HG02973 (cell line): ENCODE measurements around the gene FLYWCH1.
"Not testable (repeated sequence)": the region's sequence is repeated elsewhere in the genome, so short reads cannot be mapped to it uniquely, and the experiment has no call there.

Experiments
- ATAC-seq: cut with Tn5 transposase; IDR thresholded peaks from one replicate; pipeline ENCODE4 v1.9.1; 2021; ENCODE audit warnings: moderate library complexity; ENCODE audit not compliant: unreplicated experiment

The FLYWCH1 gene

GRCh38 chr16:2899564-2900072 lies 12.1 kb upstream of the FLYWCH1 start:
- ATAC-seq = no peak

GRCh38 chr16:2900526-2901075 lies 11.1 kb upstream of the FLYWCH1 start:
- no peak for ATAC-seq

GRCh38 chr16:2902337-2903130 lies 9.2 kb upstream of the FLYWCH1 start:
- no peak for ATAC-seq

GRCh38 chr16:2904100-2904921 lies 7.4 kb upstream of the FLYWCH1 start:
- ATAC-seq = peak; percentile 45

- ATAC-seq = peak; percentile 1
Measured at GRCh38 chr16:2904922-2905240, 6.8 kb upstream of the FLYWCH1 start.

GRCh38 chr16:2905241-2905987 lies 6.3 kb upstream of the FLYWCH1 start:
- peak; percentile 61 for ATAC-seq

GRCh38 chr16:2905988-2906387 lies 5.7 kb upstream of the FLYWCH1 start:
- ATAC-seq = no peak

GRCh38 chr16:2907084-2907753 lies 4.5 kb upstream of the FLYWCH1 start:
- ATAC-seq = not testable (repeated sequence)

- ATAC-seq = no peak
Measured at GRCh38 chr16:2910441-2910969, 1.2 kb upstream of the FLYWCH1 start.

GRCh38 chr16:2912330-2913199 lies 834 bp downstream of the FLYWCH1 start:
- ATAC-seq = peak; percentile 23

- ATAC-seq = no peak
Measured at GRCh38 chr16:2913603-2914002, 1.9 kb downstream of the FLYWCH1 start.

- no peak for ATAC-seq
Measured at GRCh38 chr16:2914233-2914632, 2.5 kb downstream of the FLYWCH1 start.

GRCh38 chr16:2915196-2915929 lies 3.6 kb downstream of the FLYWCH1 start:
- ATAC-seq = no peak

- ATAC-seq = no peak
Measured at GRCh38 chr16:2919511-2920255, 8.0 kb downstream of the FLYWCH1 start.

- no peak for ATAC-seq
Measured at GRCh38 chr16:2923481-2923880, 11.8 kb downstream of the FLYWCH1 start.

GRCh38 chr16:2924901-2925755 lies 13.4 kb downstream of the FLYWCH1 start:
- no peak for ATAC-seq
